Measurements from ENCODE around the gene MORN5. TPM values are rescaled to one million over a fixed set of nuclear protein-coding genes. Genes with fewer than 3 reads are reported as not detected.

MORN5 gene
- total RNA-seq, 1 experiment from 2014 or later = not detected

DNA sequence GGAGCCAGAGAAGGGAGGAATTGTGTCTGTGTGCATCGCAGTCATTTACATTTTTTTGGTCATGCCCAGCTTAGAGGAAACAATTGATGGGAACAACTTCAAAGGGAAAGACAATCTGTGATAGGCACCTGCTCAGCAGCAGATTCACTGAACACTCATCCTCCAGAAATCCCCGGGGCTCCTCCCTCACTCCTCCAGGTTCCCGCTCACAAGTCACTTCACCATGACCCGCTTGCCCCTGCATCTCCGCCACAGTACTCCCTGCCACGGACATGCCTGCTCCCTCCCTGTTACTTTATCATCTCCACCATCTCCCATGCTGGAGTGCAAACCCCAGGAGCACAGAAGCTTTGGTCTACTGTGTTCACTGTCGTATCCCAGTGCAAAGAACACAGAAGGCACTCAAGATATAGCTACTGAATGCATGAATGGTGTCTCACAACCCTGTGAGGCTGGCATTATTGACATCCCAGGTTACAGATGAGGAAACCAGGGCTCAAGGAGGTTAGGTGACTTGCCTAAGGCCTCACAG is 52.8 kb downstream of the MORN5 start:
- intact Hi-C loops (cut with micrococcal nuclease; ENCODE audit: unreplicated experiment) = no loop called here
- no TSS peak for BruUV-seq (replicated peaks)
- DNase-seq (ENCODE audit: low read depth, low spot score) (no peak), ATAC-seq (no peak)
- Histone ChIP-seq H3K9me3 (ENCODE audit: control insufficient read depth, insufficient read depth, low read depth, low read length) (no peaks in the 10 kb centered on the region), H3K27ac (ENCODE audit: low read length) (no peak overlapping the region), H3K4me1 (ENCODE audit: control insufficient read depth, insufficient read depth, low read length) (no peaks in the 10 kb centered on the region), H3K27me3 (ENCODE audit: control insufficient read depth, insufficient read depth, low read length) (no peaks in the 10 kb centered on the region), H3K36me3 (ENCODE audit: control insufficient read depth, insufficient read depth, low read length) (no peaks in the 10 kb centered on the region), H3K4me3 (ENCODE audit: low read depth in 2 of 2, low read length in 2 of 2) (no peak overlapping the region)
- in situ Hi-C loops (cut with HindIII; ENCODE audit: low pct_unique_long_range_greater_than_20kb, low sequenced_read_pairs) = no loop called here
- ChIA-PET POLR2A (no interaction called here), CTCF (no interaction called here)
- TF ChIP-seq POLR2AphosphoS5 (IDR thresholded peaks at IDR 0.05; ENCODE audit: low read depth, low read length) (no peak), SIN3A (IDR thresholded peaks at IDR 0.05; ENCODE audit: borderline replicate concordance, insufficient read depth, low read depth, low read length) (no peak), TCF7L2 (IDR thresholded peaks at IDR 0.05; ENCODE audit: low read depth, low read length) (no peak)
- TF ChIP-seq, protein P1, sequence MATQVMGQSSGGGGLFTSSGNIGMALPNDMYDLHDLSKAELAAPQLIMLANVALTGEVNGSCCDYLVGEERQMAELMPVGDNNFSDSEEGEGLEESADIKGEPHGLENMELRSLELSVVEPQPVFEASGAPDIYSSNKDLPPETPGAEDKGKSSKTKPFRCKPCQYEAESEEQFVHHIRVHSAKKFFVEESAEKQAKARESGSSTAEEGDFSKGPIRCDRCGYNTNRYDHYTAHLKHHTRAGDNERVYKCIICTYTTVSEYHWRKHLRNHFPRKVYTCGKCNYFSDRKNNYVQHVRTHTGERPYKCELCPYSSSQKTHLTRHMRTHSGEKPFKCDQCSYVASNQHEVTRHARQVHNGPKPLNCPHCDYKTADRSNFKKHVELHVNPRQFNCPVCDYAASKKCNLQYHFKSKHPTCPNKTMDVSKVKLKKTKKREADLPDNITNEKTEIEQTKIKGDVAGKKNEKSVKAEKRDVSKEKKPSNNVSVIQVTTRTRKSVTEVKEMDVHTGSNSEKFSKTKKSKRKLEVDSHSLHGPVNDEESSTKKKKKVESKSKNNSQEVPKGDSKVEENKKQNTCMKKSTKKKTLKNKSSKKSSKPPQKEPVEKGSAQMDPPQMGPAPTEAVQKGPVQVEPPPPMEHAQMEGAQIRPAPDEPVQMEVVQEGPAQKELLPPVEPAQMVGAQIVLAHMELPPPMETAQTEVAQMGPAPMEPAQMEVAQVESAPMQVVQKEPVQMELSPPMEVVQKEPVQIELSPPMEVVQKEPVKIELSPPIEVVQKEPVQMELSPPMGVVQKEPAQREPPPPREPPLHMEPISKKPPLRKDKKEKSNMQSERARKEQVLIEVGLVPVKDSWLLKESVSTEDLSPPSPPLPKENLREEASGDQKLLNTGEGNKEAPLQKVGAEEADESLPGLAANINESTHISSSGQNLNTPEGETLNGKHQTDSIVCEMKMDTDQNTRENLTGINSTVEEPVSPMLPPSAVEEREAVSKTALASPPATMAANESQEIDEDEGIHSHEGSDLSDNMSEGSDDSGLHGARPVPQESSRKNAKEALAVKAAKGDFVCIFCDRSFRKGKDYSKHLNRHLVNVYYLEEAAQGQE (IDR thresholded peaks at IDR 0.05; ENCODE audit: insufficient read depth in 1 of 2, low read depth in 2 of 2, low read length in 1 of 2) = no peak
- TF ChIP-seq, protein P2, sequence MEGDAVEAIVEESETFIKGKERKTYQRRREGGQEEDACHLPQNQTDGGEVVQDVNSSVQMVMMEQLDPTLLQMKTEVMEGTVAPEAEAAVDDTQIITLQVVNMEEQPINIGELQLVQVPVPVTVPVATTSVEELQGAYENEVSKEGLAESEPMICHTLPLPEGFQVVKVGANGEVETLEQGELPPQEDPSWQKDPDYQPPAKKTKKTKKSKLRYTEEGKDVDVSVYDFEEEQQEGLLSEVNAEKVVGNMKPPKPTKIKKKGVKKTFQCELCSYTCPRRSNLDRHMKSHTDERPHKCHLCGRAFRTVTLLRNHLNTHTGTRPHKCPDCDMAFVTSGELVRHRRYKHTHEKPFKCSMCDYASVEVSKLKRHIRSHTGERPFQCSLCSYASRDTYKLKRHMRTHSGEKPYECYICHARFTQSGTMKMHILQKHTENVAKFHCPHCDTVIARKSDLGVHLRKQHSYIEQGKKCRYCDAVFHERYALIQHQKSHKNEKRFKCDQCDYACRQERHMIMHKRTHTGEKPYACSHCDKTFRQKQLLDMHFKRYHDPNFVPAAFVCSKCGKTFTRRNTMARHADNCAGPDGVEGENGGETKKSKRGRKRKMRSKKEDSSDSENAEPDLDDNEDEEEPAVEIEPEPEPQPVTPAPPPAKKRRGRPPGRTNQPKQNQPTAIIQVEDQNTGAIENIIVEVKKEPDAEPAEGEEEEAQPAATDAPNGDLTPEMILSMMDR (IDR thresholded peaks at IDR 0.05) = no peak

DNA sequence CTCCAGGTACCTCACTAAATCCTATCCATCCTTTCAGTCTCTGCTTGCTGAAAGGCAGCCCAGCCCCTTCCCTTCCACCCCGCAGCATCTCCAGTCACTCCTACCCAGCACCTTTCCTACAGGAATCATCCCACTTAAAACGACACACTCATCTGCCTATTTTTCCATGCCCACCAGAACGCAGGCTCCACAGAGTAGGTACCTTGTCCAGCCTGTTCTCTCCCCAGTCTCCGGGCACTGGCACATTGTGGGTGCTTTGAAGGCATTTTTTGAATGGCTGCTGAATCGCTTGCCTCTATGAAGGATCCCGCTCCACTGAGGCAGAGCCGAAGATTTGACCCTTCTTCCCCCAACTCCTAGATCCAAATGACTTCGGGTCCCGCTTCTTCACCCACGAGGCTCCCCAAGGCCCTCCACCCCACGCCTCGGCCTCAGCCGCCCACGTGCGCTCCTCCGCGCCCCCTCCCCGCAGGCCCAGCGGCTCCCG is 53.4 kb downstream of the MORN5 start:
- ATAC-seq (no peak), DNase-seq (ENCODE audit: low read depth, low spot score) (no peak)
- peak overlapping the region; percentile 32 to 46 for H3K4me3 ChIP-seq (ENCODE audit: low read depth in 2 of 2, low read length in 2 of 2)
- no peaks in the 10 kb centered on the region for H3K27me3 ChIP-seq (ENCODE audit: control insufficient read depth, insufficient read depth, low read length)
- CTCF ChIA-PET = no interaction called here
- in situ Hi-C loops (cut with HindIII; ENCODE audit: low pct_unique_long_range_greater_than_20kb, low sequenced_read_pairs) (no loop called here), intact Hi-C loops (cut with micrococcal nuclease; ENCODE audit: unreplicated experiment) (no loop called here)
- no peak for TF ChIP-seq TCF7L2 (IDR thresholded peaks at IDR 0.05; ENCODE audit: low read depth, low read length)
- TF ChIP-seq SIN3A (IDR thresholded peaks at IDR 0.05; ENCODE audit: borderline replicate concordance, insufficient read depth, low read depth, low read length) = no peak
- TF ChIP-seq POLR2AphosphoS5 (IDR thresholded peaks at IDR 0.05; ENCODE audit: low read depth, low read length) = no peak
- TF ChIP-seq, protein P2 (IDR thresholded peaks at IDR 0.05) = no peak
- TF ChIP-seq, protein P1 (IDR thresholded peaks at IDR 0.05; ENCODE audit: insufficient read depth in 1 of 2, low read depth in 2 of 2, low read length in 1 of 2) = no peak
- H3K9me3 ChIP-seq (ENCODE audit: control insufficient read depth, insufficient read depth, low read depth, low read length) = no peaks in the 10 kb centered on the region
- POLR2A ChIA-PET = no interaction called here
- no TSS peak for BruUV-seq (replicated peaks)
- H3K27ac ChIP-seq (ENCODE audit: low read length) = no peak overlapping the region
- H3K4me1 ChIP-seq (ENCODE audit: control insufficient read depth, insufficient read depth, low read length) = no peaks in the 10 kb centered on the region
- H3K36me3 ChIP-seq (ENCODE audit: control insufficient read depth, insufficient read depth, low read length) = no peaks in the 10 kb centered on the region

Measured in Panc1 (cell line).